GM20431 (cell line): ENCODE measurements around the gene DAGLA.

Experiments used
- in situ Hi-C: fragments of 300-500 bp; cut with MseI, MboI; formaldehyde crosslinking; loops from one replicate; pipeline ENCODE4 v1.15.0; 2020; ENCODE audit warnings: low sequenced_read_pairs; ENCODE audit not compliant: unreplicated experiment

Gene DAGLA

DNA sequence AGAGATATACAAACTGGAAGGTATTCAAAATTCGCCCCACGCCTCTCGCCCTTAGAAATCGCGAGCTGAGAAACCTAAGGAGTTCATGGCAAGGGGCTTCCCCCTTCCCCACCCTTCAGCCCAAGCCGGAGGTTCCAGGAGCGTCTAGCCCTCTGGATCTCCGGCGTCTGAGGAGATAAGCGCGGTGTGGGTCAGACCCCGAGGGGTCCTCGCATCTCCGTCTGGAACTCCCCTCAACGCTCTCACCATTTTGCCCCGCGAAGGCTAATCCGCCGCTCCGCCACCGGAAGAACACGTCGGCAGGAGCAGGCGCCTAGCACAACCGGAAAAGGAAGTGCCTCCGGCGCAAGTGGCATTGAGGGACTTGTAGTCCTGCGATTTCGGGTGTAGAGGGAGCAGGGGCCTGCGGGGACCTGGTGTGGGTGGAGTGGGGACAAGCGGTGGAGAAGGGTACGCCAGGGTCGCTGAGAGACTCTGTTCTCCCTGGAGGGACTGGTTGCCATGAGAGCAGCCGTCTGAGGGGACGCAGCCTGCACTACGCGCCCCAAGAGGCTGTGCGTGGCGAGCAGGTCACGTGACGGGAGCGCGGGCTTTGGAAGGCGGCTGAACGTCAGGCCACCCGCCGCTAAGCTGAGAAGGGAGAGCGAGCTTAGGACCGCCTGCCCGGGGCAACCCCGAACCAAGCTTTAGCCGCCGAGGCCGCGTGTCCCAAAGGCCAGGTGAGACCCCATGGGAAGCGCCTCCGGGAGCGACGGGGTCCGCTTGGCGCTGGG, 112.3 kb downstream of the DAGLA start, which contains the start of the genes FEN1 and TMEM258:
TSS of gene FEN1 (plus strand) at position 602 of the 773 bp plus-strand sequence. CDS start 2,451 bp downstream, outside the sequence.
TSS of gene TMEM258 (minus strand) at position 290 of the 773 bp plus-strand sequence. CDS start at position 249, 41 bp downstream.
- in situ Hi-C loops = no loop called here

DNA sequence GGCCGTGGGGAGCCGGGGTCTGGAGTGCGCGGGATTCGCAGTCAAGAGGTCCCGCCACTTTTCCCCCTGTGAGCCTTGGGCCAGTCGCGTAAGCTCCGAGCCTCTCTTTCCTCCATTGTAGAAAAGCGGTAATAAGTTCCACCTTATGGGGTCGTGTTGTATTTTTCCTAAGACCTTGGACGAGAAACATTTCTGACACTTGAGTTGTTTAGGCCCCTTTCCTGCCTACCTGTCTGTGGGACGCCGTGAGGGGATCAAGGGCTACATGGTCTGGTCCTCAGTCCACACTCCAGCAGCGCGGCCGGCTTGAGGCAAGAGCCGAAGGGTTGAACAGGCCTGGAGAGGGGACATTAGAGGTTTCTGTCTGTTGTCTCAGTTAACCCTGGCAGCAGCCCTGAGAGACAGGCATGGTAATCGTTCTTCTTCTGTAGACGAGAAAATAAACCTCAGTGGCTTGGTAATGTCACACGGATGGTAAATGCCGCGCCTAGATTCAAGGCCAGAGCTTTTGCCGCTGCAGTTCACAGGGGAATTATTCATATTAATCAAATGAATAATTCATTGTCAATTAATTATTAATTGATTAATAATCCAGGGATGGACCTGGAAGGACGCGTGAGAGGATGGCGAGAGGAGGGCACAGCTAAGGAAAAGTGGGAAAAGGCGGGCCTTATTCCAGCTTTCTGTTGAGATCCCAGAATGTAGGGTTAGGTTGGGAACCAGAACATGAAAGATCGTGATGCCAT, 113.1 kb downstream of the DAGLA start:
- in situ Hi-C loops = no loop called here

DNA sequence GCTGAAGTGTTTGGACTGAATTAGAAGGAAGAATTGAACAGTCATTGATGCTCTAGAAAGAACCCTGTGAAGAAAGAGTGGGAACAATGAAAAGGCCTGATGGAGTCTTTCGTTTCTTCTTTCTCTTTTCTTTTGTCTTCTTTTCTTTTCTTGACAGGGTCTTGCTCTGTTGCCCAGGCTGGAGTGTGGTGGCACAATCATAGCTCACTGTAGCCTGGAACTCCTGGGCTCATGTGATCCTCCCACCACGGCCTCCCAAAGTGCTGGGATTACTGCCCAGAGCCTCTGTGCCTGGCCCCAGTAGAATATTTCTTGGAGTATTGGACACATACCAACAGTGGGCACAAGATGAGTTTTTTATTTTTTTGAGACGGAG, 113.6 kb downstream of the DAGLA start:
- in situ Hi-C loops = no loop called here

DNA sequence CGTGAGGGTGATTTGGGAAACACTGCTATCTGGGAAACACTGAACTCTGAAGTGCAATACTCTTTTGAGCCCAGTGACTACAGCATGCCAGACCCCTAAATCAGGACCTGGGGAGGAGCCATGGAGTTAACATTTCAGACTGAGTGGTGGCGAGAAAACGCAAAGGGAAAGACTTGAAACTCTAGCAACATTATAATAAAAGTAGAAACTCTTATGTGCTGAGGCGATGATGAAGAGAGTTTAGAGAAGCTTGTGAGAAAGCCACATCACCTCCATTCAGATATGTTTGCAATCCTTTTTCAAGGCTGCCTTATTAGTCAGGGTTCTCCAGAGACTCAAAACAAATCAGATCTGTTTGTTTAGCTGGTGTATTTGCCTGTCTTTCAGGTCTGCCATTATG, 114.4 kb downstream of the DAGLA start:
- in situ Hi-C loops = no loop called here

GRCh38 chr11:61795459-61795858, 115.3 kb downstream of the DAGLA start:
- in situ Hi-C loops = no loop called here

DNA sequence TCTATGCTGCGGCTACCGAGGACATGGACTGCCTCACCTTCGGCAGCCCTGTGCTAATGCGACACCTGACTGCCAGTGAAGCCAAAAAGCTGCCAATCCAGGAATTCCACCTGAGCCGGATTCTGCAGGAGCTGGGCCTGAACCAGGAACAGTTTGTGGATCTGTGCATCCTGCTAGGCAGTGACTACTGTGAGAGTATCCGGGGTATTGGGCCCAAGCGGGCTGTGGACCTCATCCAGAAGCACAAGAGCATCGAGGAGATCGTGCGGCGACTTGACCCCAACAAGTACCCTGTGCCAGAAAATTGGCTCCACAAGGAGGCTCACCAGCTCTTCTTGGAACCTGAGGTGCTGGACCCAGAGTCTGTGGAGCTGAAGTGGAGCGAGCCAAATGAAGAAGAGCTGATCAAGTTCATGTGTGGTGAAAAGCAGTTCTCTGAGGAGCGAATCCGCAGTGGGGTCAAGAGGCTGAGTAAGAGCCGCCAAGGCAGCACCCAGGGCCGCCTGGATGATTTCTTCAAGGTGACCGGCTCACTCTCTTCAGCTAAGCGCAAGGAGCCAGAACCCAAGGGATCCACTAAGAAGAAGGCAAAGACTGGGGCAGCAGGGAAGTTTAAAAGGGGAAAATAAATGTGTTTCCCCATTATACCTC, 115.8 kb downstream of the DAGLA start:
- in situ Hi-C loops = no loop called here
